Suprapubic skin (tissue), 4 donors: Measurements from ENCODE around the gene SLAMF1.

Experiments used
- EP300 ChIP-seq: sonication (generic); formaldehyde crosslinking; IDR thresholded peaks from one replicate; pipeline ENCODE4 v1.6.1; 2017; ENCODE audit warnings: antibody characterized with exemption
- POLR2A ChIP-seq, 2 donors: fragments of 450-650 bp; IDR thresholded peaks; one replicate each; pipeline ENCODE4 v1.6.1; 2017; ENCODE audit warnings: antibody characterized with exemption in 2 of 2, mild to moderate bottlenecking in 2 of 2, moderate library complexity in 2 of 2
- POLR2AphosphoS5 ChIP-seq, 3 donors: sonication (generic); formaldehyde crosslinking; IDR thresholded peaks; one replicate each; pipeline ENCODE4 v1.6.1; 2017; ENCODE audit warnings: antibody characterized with exemption in 3 of 3
- TF ChIP-seq, protein P1 (sequence below), 2 donors: fragments of 200-600 bp in 1 of 2; fragments of 450-650 bp in 1 of 2; sonication (generic) in 1 of 2; IDR thresholded peaks; one replicate each; pipeline ENCODE4 v1.5.1; 2016 to 2019; ENCODE audit warnings: antibody characterized with exemption in 2 of 2, mild to moderate bottlenecking in 1 of 2, moderate library complexity in 1 of 2

DNA sequence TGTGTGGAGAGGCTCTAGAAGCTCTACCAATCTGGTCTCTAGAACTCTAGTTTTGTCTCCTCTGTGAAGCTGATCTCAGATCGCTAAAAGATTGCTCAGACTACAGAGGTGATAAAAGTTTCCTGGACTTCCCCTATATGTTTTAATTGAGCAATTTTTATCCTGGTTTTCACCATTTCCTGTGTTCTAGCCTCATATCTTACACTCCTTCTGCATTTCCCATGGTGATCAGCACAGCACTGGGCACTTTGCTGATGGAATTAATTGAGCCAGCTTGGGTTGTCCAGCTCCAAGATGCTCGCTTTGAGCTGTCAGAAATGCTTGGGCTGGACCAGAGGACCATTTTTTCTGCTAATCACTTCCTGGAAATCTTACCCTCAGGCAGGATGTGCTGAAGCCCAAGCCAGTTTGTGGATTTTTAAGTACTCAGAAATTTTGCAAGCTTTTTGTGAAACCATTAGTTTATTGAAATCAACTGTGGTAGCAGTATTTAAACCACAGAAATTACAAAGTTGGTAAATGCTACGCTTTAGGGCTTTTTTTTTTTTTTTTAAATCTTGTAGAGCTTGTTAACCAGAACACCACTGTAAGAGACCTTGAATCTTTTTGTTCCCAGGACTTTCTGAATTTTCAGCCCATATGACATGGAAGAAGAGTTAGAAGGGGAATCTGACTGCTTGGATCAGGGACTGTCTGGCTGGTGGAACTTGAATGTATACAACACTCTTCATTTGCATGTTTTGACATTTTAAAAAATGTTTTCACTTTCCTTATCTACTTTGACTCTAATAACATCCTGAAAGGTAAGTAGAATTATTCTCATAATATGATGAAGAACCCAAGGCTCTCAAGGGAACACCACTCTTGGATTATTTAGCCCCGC is 36.4 kb upstream of the SLAMF1 start:
- TF ChIP-seq POLR2AphosphoS5 (IDR thresholded peaks at IDR 0.05) (no peak), POLR2A (IDR thresholded peaks at IDR 0.05) (no peak), EP300 (no peak)
- TF ChIP-seq, protein P1, sequence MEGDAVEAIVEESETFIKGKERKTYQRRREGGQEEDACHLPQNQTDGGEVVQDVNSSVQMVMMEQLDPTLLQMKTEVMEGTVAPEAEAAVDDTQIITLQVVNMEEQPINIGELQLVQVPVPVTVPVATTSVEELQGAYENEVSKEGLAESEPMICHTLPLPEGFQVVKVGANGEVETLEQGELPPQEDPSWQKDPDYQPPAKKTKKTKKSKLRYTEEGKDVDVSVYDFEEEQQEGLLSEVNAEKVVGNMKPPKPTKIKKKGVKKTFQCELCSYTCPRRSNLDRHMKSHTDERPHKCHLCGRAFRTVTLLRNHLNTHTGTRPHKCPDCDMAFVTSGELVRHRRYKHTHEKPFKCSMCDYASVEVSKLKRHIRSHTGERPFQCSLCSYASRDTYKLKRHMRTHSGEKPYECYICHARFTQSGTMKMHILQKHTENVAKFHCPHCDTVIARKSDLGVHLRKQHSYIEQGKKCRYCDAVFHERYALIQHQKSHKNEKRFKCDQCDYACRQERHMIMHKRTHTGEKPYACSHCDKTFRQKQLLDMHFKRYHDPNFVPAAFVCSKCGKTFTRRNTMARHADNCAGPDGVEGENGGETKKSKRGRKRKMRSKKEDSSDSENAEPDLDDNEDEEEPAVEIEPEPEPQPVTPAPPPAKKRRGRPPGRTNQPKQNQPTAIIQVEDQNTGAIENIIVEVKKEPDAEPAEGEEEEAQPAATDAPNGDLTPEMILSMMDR (IDR thresholded peaks at IDR 0.05): no peak
